C4-2B (cell line): Measurements from ENCODE around the gene RNF213.
"Not testable (repeated sequence)": the region's sequence is repeated elsewhere in the genome, so short reads cannot be mapped to it uniquely, and the experiment has no call there.

Experiments
- H3K27ac ChIP-seq: fragments of 450-650 bp; 2 replicates; pipeline ENCODE4 v1.5.1; 2017
- CTCF ChIP-seq: fragments of 450-650 bp; conservative IDR thresholded peaks from 2 replicates; pipeline ENCODE4 v1.5.1; 2017; ENCODE audit warnings: mild to moderate bottlenecking
- ZFX ChIP-seq: fragments of 450-650 bp; IDR thresholded peaks from 2 replicates; pipeline ENCODE4 v1.6.1; 2017

Gene RNF213

GRCh38 chr17:80253631-80254395 lies 6.8 kb upstream of the RNF213 start:
- peak overlapping the region; percentile 82 for H3K27ac ChIP-seq
- TF ChIP-seq CTCF (no peak), ZFX (no peak)

DNA sequence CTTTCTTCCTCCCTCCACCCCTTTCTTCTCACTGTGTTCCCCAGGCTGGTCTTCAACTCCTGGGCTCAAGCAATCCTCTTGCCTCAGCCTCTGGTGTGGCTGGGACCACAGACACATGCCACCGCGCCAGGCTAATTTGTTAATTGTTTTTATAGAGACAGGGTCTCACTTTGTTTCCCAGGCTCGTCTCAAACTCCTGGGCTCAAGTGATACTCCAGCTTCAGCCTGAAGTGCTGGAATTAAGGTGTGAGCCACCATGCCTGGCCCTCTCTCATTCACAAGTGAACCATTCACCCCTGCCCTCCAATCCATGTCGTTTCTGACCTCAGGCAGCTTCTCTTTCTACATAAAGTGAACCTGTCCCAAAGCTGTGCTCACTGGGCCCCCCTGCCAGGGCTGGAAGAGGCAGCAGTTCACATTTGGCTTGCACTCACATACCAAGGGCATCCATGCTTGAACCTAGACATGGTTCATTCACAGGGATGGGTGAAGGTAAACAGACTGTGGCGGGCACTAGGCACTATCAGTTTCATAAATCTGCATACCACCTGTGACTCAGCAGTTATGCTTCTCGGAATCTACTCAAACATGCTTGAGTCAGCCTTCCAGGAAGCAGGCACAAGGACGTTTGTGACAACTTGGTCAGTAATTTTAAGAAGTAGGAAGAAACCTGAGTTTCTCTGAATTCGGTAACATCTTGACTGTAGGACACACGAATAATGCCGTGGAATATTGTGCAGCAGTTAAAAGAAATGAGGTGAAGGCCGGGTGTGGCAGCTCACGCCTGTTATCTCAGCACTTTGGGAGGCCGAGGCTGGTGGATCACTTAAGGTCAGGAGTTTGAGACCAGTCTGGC lies 6.0 kb upstream of the RNF213 start:
- TF ChIP-seq CTCF: no peak
- 0 out of 2 replicates have a peak, but pooled peaks have one; percentile 12 for TF ChIP-seq ZFX
- peak overlapping the region; percentile 82 for H3K27ac ChIP-seq

DNA sequence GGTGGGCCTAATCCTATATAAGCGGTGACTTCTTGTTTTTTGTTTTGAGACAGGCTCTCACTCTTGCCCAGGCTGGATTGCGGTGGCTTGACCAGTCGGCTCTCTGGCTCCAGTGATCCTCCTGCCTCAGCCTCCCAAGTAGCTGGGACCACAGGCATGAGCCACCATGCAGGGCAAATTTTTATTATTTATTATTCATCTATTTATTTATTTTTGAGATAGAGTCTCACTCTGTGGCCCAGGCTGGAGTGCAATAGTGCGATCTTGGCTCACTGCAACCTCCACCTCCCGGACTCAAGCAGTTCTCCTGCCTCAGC lies 4.7 kb upstream of the RNF213 start:
- no peak for TF ChIP-seq ZFX
- TF ChIP-seq CTCF: no peak
- H3K27ac ChIP-seq: no peak overlapping the region

GRCh38 chr17:80257716-80258213 lies 2.9 kb upstream of the RNF213 start:
- H3K27ac ChIP-seq: no peak overlapping the region
- TF ChIP-seq ZFX (no peak), CTCF (no peak)

GRCh38 chr17:80258296-80258695 lies 2.4 kb upstream of the RNF213 start:
- not testable (repeated sequence) for H3K27ac ChIP-seq

DNA sequence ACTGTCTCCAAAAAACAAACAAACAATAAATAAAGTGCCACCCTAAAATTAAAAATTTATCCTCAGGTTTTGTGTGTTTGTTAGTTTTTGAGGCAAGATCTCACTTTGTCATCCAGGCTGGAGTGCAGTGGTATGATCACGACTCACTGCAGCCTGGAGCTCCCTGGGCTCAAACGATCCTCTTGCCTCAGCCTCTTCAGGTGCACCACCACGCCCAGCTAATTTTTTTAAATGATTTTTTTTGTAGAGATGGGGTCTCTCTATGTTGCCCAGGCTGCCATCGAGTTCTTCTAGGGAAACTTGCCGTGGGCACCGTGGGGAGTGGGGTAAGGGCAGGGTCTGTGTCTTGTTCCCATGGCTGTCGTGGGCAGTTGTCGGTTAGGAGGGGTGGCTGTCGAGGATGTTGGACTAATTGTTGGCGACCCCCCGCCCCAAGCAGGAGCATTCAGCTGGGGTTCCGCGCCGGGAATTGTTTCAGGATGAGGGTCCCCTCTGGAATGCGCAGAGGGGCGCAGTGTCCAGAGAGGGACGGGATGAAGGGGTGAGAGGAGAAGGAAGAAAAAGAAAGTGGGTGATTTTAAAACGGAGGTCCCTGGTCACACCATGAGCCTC lies 1.1 kb upstream of the RNF213 start:
- H3K27ac ChIP-seq: peak overlapping the region; percentile 75
- no peak for TF ChIP-seq CTCF
- no peak for TF ChIP-seq ZFX

DNA sequence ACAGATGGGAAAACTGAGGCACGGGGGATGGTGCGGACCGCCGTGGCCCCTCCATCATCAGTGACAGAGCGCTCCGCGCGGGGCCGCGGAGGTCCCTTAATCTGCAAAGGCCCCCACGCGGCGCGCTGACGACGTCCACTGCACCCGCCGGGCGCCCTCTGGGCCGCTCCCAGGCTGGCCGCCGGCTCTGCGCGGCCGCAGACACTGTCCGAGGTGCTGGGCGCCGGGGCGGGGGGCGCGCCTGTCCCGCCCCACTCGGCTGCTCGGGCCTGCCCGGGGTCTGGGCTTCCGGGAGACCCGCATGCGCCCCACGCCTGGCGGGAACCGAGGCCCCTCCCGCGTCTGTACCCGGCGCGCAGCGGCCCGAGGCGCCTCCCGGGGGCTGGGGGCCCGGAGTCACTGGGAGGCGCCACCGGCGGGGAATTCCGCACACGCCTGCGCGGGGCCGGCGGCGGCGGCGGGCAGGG lies 550 bp upstream of the RNF213 start:
- TF ChIP-seq CTCF (no peak), ZFX (peak; percentile 43; the same call in 1 of the 2 replicates)
- H3K27ac ChIP-seq: peak overlapping the region; percentile 75
